Mucosa of stomach (tissue), 1 donor: ENCODE data around the gene ECPAS.
"Not testable (repeated sequence)": the region's sequence is repeated elsewhere in the genome, so short reads cannot be mapped to it uniquely, and the experiment has no call there.

Source experiments
- H3K27me3 ChIP-seq: one replicate; pipeline ENCODE4 v1.7.0; 2013; ENCODE audit warnings: mild to moderate bottlenecking, low read length; ENCODE audit not compliant: control insufficient read depth, insufficient read depth
- H3K36me3 ChIP-seq: one replicate; pipeline ENCODE4 v1.7.0; 2013; ENCODE audit warnings: low read length; ENCODE audit not compliant: control insufficient read depth, insufficient read depth
- H3K4me1 ChIP-seq: one replicate; pipeline ENCODE4 v1.7.0; 2013; ENCODE audit warnings: mild to moderate bottlenecking, low read length; ENCODE audit not compliant: control insufficient read depth, insufficient read depth
- H3K4me3 ChIP-seq: one replicate; pipeline ENCODE4 v1.7.0; 2013; ENCODE audit warnings: low read length
- H3K9ac ChIP-seq: one replicate; pipeline ENCODE4 v1.7.0; 2013; ENCODE audit warnings: mild to moderate bottlenecking, low read length, moderate library complexity
- H3K9me3 ChIP-seq: one replicate; pipeline ENCODE4 v1.7.0; 2013; ENCODE audit warnings: mild to moderate bottlenecking, low read length, moderate library complexity; ENCODE audit not compliant: control insufficient read depth
- donor health status: Pancreatic carcinoma.

ECPAS gene

GRCh38 chr9:111502506-111502905 lies 18.3 kb upstream of the ECPAS start:
- H3K9me3 ChIP-seq = no peaks in the 10 kb centered on the region
- no peaks in the 10 kb centered on the region for H3K36me3 ChIP-seq
- H3K27me3 ChIP-seq = no peaks in the 10 kb centered on the region
- H3K9ac ChIP-seq = no peak overlapping the region
- no peaks in the 10 kb centered on the region for H3K4me1 ChIP-seq
- no peak overlapping the region for H3K4me3 ChIP-seq

GRCh38 chr9:111501648-111502047 lies 17.5 kb upstream of the ECPAS start:
- Histone ChIP-seq H3K9me3 (no peaks in the 10 kb centered on the region), H3K4me1 (no peaks in the 10 kb centered on the region), H3K36me3 (no peaks in the 10 kb centered on the region), H3K4me3 (no peak overlapping the region), H3K27me3 (no peaks in the 10 kb centered on the region), H3K9ac (no peak overlapping the region)

GRCh38 chr9:111501005-111501562 lies 16.9 kb upstream of the ECPAS start:
- Histone ChIP-seq H3K9ac (no peak overlapping the region), H3K4me3 (no peak overlapping the region), H3K27me3 (no peaks in the 10 kb centered on the region), H3K4me1 (no peaks in the 10 kb centered on the region), H3K9me3 (no peaks in the 10 kb centered on the region), H3K36me3 (no peaks in the 10 kb centered on the region)

- H3K9me3 ChIP-seq, H3K27me3 ChIP-seq, H3K4me1 ChIP-seq, H3K36me3 ChIP-seq, H3K9ac ChIP-seq, H3K4me3 ChIP-seq: not testable (repeated sequence)
These were observed 13.0 kb upstream of the ECPAS start for GRCh38 chr9:111497196-111497595.

GRCh38 chr9:111484572-111484894 lies 350 bp upstream of the ECPAS start:
- Histone ChIP-seq H3K9ac (peak overlapping the region; percentile 80), H3K4me1 (no peaks in the 10 kb centered on the region), H3K9me3 (no peaks in the 10 kb centered on the region), H3K36me3 (no peaks in the 10 kb centered on the region), H3K4me3 (peak overlapping the region; percentile 57), H3K27me3 (no peaks in the 10 kb centered on the region)

GRCh38 chr9:111483439-111483857 lies 735 bp downstream of the ECPAS start:
- no peak overlapping the region for H3K9ac ChIP-seq
- H3K9me3 ChIP-seq = no peaks in the 10 kb centered on the region
- no peaks in the 10 kb centered on the region for H3K4me1 ChIP-seq
- H3K27me3 ChIP-seq = no peaks in the 10 kb centered on the region
- no peaks in the 10 kb centered on the region for H3K36me3 ChIP-seq
- H3K4me3 ChIP-seq = no peak overlapping the region

GRCh38 chr9:111482694-111483438 lies 1.3 kb downstream of the ECPAS start:
- no peaks in the 10 kb centered on the region for H3K9me3 ChIP-seq
- H3K4me1 ChIP-seq = no peaks in the 10 kb centered on the region
- no peaks in the 10 kb centered on the region for H3K36me3 ChIP-seq
- H3K4me3 ChIP-seq = peak overlapping the region; percentile 78
- H3K9ac ChIP-seq = peak overlapping the region; percentile 98
- H3K27me3 ChIP-seq = no peaks in the 10 kb centered on the region

DNA sequence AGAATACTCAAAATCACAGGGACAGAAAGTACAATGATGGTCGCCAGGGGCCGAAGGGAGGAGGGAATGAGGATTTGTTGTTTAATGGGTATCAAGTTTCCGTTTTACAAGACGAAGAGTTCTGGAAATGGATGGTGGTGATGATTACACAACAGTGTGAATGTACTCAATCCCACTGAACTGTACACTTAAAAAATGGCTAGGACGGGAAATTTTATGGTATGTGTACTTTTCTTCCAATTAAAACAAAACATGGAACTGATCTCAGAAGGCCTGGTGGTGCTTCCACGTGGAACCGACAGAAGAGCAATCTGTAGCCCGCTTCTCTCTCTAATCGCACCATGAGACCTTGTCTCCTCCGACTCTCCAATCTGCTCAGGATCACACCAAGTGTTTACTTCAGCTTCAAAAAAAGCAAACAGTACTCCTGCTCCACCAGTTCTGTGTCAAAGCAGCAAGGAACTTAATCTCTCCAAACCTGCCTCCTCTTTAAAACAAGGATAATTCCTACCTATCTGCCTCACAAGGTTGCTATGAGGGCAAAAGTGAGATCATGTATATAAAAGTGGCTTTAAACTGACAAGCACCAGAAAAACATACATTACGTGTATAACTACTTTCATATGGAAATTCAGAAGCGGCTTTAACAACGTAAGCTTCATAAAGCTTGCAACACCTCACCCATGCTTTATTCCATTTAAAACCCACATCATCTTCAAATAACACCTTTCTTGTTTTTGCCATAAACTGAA lies 2.1 kb downstream of the ECPAS start:
- Histone ChIP-seq H3K27me3 (no peaks in the 10 kb centered on the region), H3K9me3 (no peaks in the 10 kb centered on the region), H3K9ac (peak overlapping the region; percentile 98), H3K4me3 (peak overlapping the region; percentile 78), H3K36me3 (no peaks in the 10 kb centered on the region), H3K4me1 (no peaks in the 10 kb centered on the region)

GRCh38 chr9:111477677-111478076 lies 6.5 kb downstream of the ECPAS start:
- Histone ChIP-seq H3K4me1 (no peaks in the 10 kb centered on the region), H3K36me3 (no peaks in the 10 kb centered on the region), H3K9me3 (no peaks in the 10 kb centered on the region), H3K4me3 (no peak overlapping the region), H3K27me3 (no peaks in the 10 kb centered on the region), H3K9ac (no peak overlapping the region)

DNA sequence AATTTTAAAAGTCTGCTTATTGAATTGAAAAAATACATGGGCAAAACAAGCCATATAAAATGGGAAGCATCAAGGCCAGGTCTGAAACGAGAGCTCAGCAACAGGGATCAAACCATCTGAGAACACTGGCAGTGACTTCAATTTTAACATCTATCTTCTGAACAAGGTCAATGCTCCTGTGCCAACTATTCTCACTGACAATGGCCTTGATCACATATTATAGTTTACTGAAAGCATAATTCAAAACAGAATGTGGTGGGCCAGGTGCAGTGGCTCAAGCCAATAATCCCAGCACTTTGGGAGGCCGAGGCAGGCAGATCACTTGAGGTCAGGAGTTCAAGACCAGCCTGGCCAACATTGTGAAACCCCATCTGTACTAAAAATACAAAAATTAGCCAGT lies 9.0 kb downstream of the ECPAS start:
- H3K9me3 ChIP-seq = no peaks in the 10 kb centered on the region
- no peaks in the 10 kb centered on the region for H3K27me3 ChIP-seq
- peaks cover 5% of the 10 kb centered on the region for H3K4me1 ChIP-seq

GRCh38 chr9:111474385-111474784 lies 9.8 kb downstream of the ECPAS start:
- Histone ChIP-seq H3K36me3 (no peaks in the 10 kb centered on the region), H3K9ac (no peak overlapping the region), H3K4me1 (peaks cover 5% of the 10 kb centered on the region), H3K27me3 (no peaks in the 10 kb centered on the region), H3K9me3 (no peaks in the 10 kb centered on the region), H3K4me3 (no peak overlapping the region)

More for the DNA sequence above, 9.0 kb downstream of the ECPAS start:
- Histone ChIP-seq H3K9ac (no peak overlapping the region), H3K36me3 (no peaks in the 10 kb centered on the region), H3K4me3 (no peak overlapping the region)

DNA sequence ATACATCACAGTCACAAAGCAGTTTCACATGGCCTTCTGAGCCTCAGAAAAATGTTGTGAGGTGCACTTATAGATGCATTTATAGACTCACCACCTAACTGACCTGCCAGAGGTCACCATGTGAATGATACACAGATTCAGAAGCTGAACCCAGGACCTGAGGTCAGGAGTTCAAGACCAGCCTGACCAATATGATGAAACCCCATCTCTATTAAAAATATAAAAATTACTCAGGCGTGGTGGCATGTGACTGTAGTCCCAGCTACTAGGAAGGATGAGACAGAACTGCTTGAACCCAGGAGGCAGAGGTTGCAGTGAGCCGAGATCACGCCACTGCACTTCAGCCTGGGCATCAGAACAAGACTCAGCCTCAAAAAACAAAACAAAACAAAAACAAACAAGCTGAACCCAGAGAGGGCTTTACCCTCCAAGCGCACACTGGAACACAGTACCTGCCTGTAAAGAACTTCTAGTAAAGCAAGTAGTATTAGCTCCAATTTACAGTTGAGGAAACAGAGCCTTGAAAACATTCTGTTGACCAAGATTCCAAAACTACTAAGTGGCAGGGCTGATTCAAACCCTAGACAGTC lies 16.3 kb downstream of the ECPAS start:
- H3K36me3 ChIP-seq = no peaks in the 10 kb centered on the region
- peaks cover 5% of the 10 kb centered on the region for H3K4me1 ChIP-seq
- H3K9me3 ChIP-seq = no peaks in the 10 kb centered on the region
- no peak overlapping the region for H3K9ac ChIP-seq
- H3K27me3 ChIP-seq = no peaks in the 10 kb centered on the region
- no peak overlapping the region for H3K4me3 ChIP-seq
